IMR-90 (cell line): ENCODE measurements around the gene RASGRF2. TPM values are rescaled to one million over a fixed set of nuclear protein-coding genes. Genes with fewer than 3 reads are reported as not detected.

Experiments used
- ATAC-seq: fragments of 200-7000 bp; cut with Tn5 transposase; 2 replicates; pipeline ENCODE4 v1.9.1; 2020; ENCODE audit warnings: low read depth, mild to moderate bottlenecking, moderate library complexity
- BruUV-seq: library from RNA; stranded (reverse); fragments of 400-500 nt; replicated peaks from 2 replicates; lab custom pipeline; 2021; lab: Mats Ljungman, UMichigan
- CTCF ChIA-PET: fragments of 300-600 bp; formaldehyde crosslinking; extraction: SDS; loops from one replicate; lab custom pipeline; 2021; ENCODE audit warnings: antibody characterized with exemption; lab: Yijun Ruan, JAX
- POLR2A ChIA-PET: fragments of 300-600 bp; sonication (Branson Sonifier 250); formaldehyde crosslinking; loops from one replicate; lab custom pipeline; 2022; ENCODE audit warnings: antibody characterized with exemption; ENCODE audit not compliant: unreplicated experiment; lab: Charles Lee
- DNase-seq: peaks from one replicate; pipeline ENCODE4 v3.0.0; 2013
- H2AFZ ChIP-seq: replicated peaks from 2 replicates; pipeline ENCODE3; 2013; ENCODE audit warnings: low read length, mild to moderate bottlenecking; ENCODE audit not compliant: poor library complexity
- H2AK5ac ChIP-seq: 2 replicates; pipeline ENCODE4 v1.6.1; 2013; ENCODE audit warnings: low read depth, low read length, inconsistent platforms
- H2AK9ac ChIP-seq: replicated peaks from 2 replicates; pipeline ENCODE3; 2013; ENCODE audit warnings: mild to moderate bottlenecking, low read depth, low read length, moderate library complexity; ENCODE audit not compliant: poor library complexity
- H2BK120ac ChIP-seq: 2 replicates; pipeline ENCODE4 v1.6.1; 2013; ENCODE audit warnings: low read depth, low read length, inconsistent platforms
- H2BK15ac ChIP-seq: 3 replicates; pipeline ENCODE4 v1.6.1; 2013; ENCODE audit warnings: low read depth, low read length, inconsistent platforms
- H2BK20ac ChIP-seq: 2 replicates; pipeline ENCODE4 v1.6.1; 2013; ENCODE audit warnings: low read depth, mild to moderate bottlenecking, inconsistent platforms, low read length, moderate library complexity
- H2BK5ac ChIP-seq: 2 replicates; pipeline ENCODE4 v1.6.1; 2013; ENCODE audit warnings: mild to moderate bottlenecking, low read depth, low read length, inconsistent platforms; ENCODE audit not compliant: poor library complexity, severe bottlenecking
- H3K14ac ChIP-seq: replicated peaks from 2 replicates; pipeline ENCODE4 v1.6.1; 2013; ENCODE audit warnings: low read depth, low read length, inconsistent platforms
- H3K18ac ChIP-seq: 2 replicates; pipeline ENCODE4 v1.6.1; 2013; ENCODE audit warnings: low read depth, low read length, control low read depth
- H3K23ac ChIP-seq: 2 replicates; pipeline ENCODE4 v1.6.1; 2013; ENCODE audit warnings: low read depth, low read length, inconsistent platforms
- H3K27ac ChIP-seq: 2 replicates; pipeline ENCODE4 v1.5.1; 2013; ENCODE audit warnings: mild to moderate bottlenecking, control low read depth, low read length; ENCODE audit not compliant: insufficient read depth
- H3K27me3 ChIP-seq: 2 replicates; pipeline ENCODE4 v1.6.1; 2013; ENCODE audit warnings: low read length; ENCODE audit not compliant: control insufficient read depth, insufficient read depth
- H3K36me3 ChIP-seq: 2 replicates; pipeline ENCODE4 v1.6.1; 2013; ENCODE audit warnings: low read length, mixed read lengths; ENCODE audit not compliant: control insufficient read depth, insufficient read depth
- H3K4ac ChIP-seq: 2 replicates; pipeline ENCODE4 v1.6.1; 2013; ENCODE audit warnings: low read depth, low read length, inconsistent platforms
- H3K4me1 ChIP-seq: 2 replicates; pipeline ENCODE4 v1.6.1; 2013; ENCODE audit warnings: low read length, mixed read lengths; ENCODE audit not compliant: control insufficient read depth, insufficient read depth
- H3K4me2 ChIP-seq: 2 replicates; pipeline ENCODE4 v1.6.1; 2013; ENCODE audit warnings: low read depth, mild to moderate bottlenecking, control low read depth, low read length, moderate library complexity
- H3K4me3 ChIP-seq: 2 replicates; pipeline ENCODE4 v1.5.1; 2013; ENCODE audit warnings: low read depth, mild to moderate bottlenecking, control low read depth, low read length, moderate library complexity; ENCODE audit not compliant: insufficient read depth
- H3K56ac ChIP-seq: 2 replicates; pipeline ENCODE4 v1.6.1; 2013; ENCODE audit warnings: low read length, inconsistent platforms; ENCODE audit not compliant: insufficient read depth; ENCODE audit errors: extremely low read depth
- H3K79me1 ChIP-seq, 2 experiments: 2 replicates each; pipeline ENCODE4 v1.6.1; 2013; ENCODE audit warnings: low read length in 2 of 2, inconsistent platforms in 1 of 2, low read depth in 1 of 2
- H3K9ac ChIP-seq: 2 replicates; pipeline ENCODE4 v1.6.1; 2013; ENCODE audit warnings: low read depth, low read length, control low read depth
- H3K9me1 ChIP-seq: 2 replicates; pipeline ENCODE4 v1.6.1; 2013; ENCODE audit warnings: low read length, inconsistent platforms; ENCODE audit not compliant: insufficient read depth
- H3K9me3 ChIP-seq: 2 replicates; pipeline ENCODE4 v1.6.1; 2013; ENCODE audit warnings: low read length; ENCODE audit not compliant: control insufficient read depth, insufficient read depth
- H4K20me1 ChIP-seq: 2 replicates; pipeline ENCODE4 v1.6.1; 2013; ENCODE audit warnings: low read length, inconsistent platforms; ENCODE audit not compliant: insufficient read depth
- H4K5ac ChIP-seq: 2 replicates; pipeline ENCODE4 v1.6.1; 2013; ENCODE audit warnings: mild to moderate bottlenecking, low read depth, low read length, control low read depth
- H4K8ac ChIP-seq, 2 experiments: 2 replicates each; pipeline ENCODE4 v1.6.1; 2013; ENCODE audit warnings: low read depth in 2 of 2, low read length in 2 of 2, control low read depth in 1 of 2, inconsistent platforms in 1 of 2
- H4K91ac ChIP-seq: 2 replicates; pipeline ENCODE4 v1.6.1; 2013; ENCODE audit warnings: low read depth, low read length, inconsistent platforms; ENCODE audit not compliant: insufficient read depth
- BHLHE40 ChIP-seq: fragments of 150-350 bp; IDR thresholded peaks from 2 replicates; pipeline ENCODE4 v1.6.1; 2016; ENCODE audit warnings: mild to moderate bottlenecking, low read depth, low read length
- CTCF ChIP-seq: conservative IDR thresholded peaks from 2 replicates; pipeline ENCODE4 v1.5.1; 2012; ENCODE audit warnings: mild to moderate bottlenecking, low read depth, low read length, improper control_type of control experiment
- ELK1 ChIP-seq: fragments of 150-350 bp; IDR thresholded peaks from 2 replicates; pipeline ENCODE4 v1.6.1; 2016; ENCODE audit warnings: low read depth, mild to moderate bottlenecking, low read length, moderate library complexity, borderline replicate concordance
- FOS ChIP-seq: fragments of 150-350 bp; IDR thresholded peaks from 2 replicates; pipeline ENCODE4 v1.6.1; 2016; ENCODE audit warnings: low read depth, low read length
- MAFK ChIP-seq: IDR thresholded peaks from 2 replicates; pipeline ENCODE4 v1.6.1; 2012; ENCODE audit warnings: low read depth, low read length, improper control_type of control experiment
- MAZ ChIP-seq: IDR thresholded peaks from 2 replicates; pipeline ENCODE4 v1.6.1; 2012; ENCODE audit warnings: low read depth, mild to moderate bottlenecking, low read length, improper control_type of control experiment, moderate library complexity, borderline replicate concordance
- POLR2A ChIP-seq: IDR thresholded peaks from 2 replicates; pipeline ENCODE4 v1.6.1; 2012; ENCODE audit warnings: mild to moderate bottlenecking, low read depth, low read length
- SMC3 ChIP-seq: fragments of 150-350 bp; IDR thresholded peaks from 2 replicates; pipeline ENCODE4 v1.6.1; 2016; ENCODE audit warnings: low read depth, mild to moderate bottlenecking, antibody characterized with exemption, low read length, moderate library complexity
- WGBS, 2 experiments: methylation state at CpG; one replicate each; pipeline versions ENCODE4 v1.1.5 to v1.1.7; 2013; ENCODE audit warnings: missing lambda C conversion rate in 2 of 2; ENCODE audit not compliant: insufficient read length in 1 of 2; ENCODE audit errors: extremely low coverage in 2 of 2; 5-methylcytosine and 5-hydroxymethylcytosine counted together
- dilution Hi-C: fragments of 300-500 bp; cut with HindIII; formaldehyde crosslinking; loops from one replicate; pipeline ENCODE4 v1.14.3; 2018; ENCODE audit warnings: low sequenced_read_pairs; ENCODE audit not compliant: unreplicated experiment
- in situ Hi-C: fragments of 300-500 bp; cut with MboI; formaldehyde crosslinking; loops from 3 replicates; pipeline ENCODE4 v1.14.3; 2019; ENCODE audit warnings: low sequenced_read_pairs, inconsistent platforms, mixed read lengths
- intact Hi-C: fragments of 100-400 bp; cut with micrococcal nuclease; formaldehyde crosslinking; loops from 2 replicates; pipeline ENCODE4 v1.10.0; 2022
- polyA plus RNA-seq, 3 experiments: library from polyadenylated mRNA; depleted of rRNA; stranded (reverse); fragments of >200 nt; gene quantifications; 2 replicates each; pipeline ENCODE4 v1.2.3, GENCODE V29; 2012; ENCODE audit warnings: low replicate concordance in 1 of 3
- total RNA-seq: library from RNA; depleted of rRNA; stranded (reverse); fragments of >200 nt; gene quantifications from 2 replicates; pipeline ENCODE4 v1.2.3, GENCODE V29; 2012

The RASGRF2 gene
- total and polyA plus RNA-seq, 2 of the 4 experiments (the other 2 are of a cell fraction) = 2.9 to 5.0 TPM

DNA sequence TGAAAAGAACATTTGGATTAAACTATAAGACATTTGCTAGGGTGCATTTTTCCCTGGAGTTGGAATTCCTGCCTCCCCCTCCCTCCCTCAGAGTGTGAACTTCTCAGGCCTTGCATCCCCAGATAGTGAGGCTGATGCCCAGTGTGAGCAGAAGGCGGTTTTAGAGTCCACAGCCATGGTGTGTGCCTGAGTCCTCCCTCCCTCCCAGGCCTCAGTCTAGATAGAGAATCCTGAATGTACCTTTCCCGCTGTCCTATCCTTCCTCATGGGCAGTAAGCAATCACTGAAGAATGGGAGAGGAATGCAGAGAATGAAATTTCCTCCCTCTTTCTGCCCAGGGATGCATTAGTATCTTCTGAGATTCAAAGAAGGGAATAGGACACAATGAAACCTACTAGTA lies 108.5 kb downstream of the RASGRF2 start:
- H2BK120ac ChIP-seq = no peak overlapping the region
- peaks cover 16% of the 10 kb centered on the region for H3K9me1 ChIP-seq
- POLR2A ChIA-PET = no interaction called here
- H3K9me3 ChIP-seq = 0 out of 2 replicates have a peak, but pooled peaks cover 3% of the 10 kb centered on the region
- H4K8ac ChIP-seq = no peak overlapping the region
- H3K4me2 ChIP-seq = no peak overlapping the region
- H3K4ac ChIP-seq = no peak overlapping the region
- no peaks in the 10 kb centered on the region for H3K27me3 ChIP-seq
- H3K4me1 ChIP-seq = peaks cover 5% of the 10 kb centered on the region
- H4K91ac ChIP-seq = no peak overlapping the region
- H3K23ac ChIP-seq = no peak overlapping the region
- no peak overlapping the region for H2BK5ac ChIP-seq
- dilution Hi-C loops = no loop called here
- in situ Hi-C loops = no loop called here
- H3K9ac ChIP-seq = no peak overlapping the region
- H3K14ac ChIP-seq = peak overlapping the region; percentile 43; the same call in 1 of the 2 replicates
- H3K18ac ChIP-seq = no peak overlapping the region
- no peaks in the 10 kb centered on the region; the same call in 1 of the 2 replicates for H4K20me1 ChIP-seq
- BruUV-seq = no TSS peak
- H2BK15ac ChIP-seq = no peak overlapping the region
- no peak overlapping the region for H2BK20ac ChIP-seq
- H3K27ac ChIP-seq = no peak overlapping the region
- no CpG with 5 or more reads among the region's 2 CpGs for WGBS, 2 experiments
- CTCF ChIA-PET = no interaction called here
- peaks cover 2% of the 10 kb centered on the region for H3K36me3 ChIP-seq
- peaks cover 7 to 65% of the 10 kb centered on the region in 2 experiments; a peak in 2 of 4 replicates for H3K79me1 ChIP-seq
- no peak overlapping the region for H2AFZ ChIP-seq
- ATAC-seq = peak; percentile 25; the same call in 1 of the 2 replicates
- H2AK5ac ChIP-seq = no peak overlapping the region
- H3K56ac ChIP-seq = no peak overlapping the region
- H4K5ac ChIP-seq = no peak overlapping the region
- no peak overlapping the region for H3K4me3 ChIP-seq
- H2AK9ac ChIP-seq = no peak overlapping the region
- intact Hi-C loops = loop anchor here (5.0 kb wide), 1 partner anchor 106 kb away; the partner anchor contains the start of gene RASGRF2
- TF ChIP-seq POLR2A (no peak), SMC3 (no peak), CTCF (no peak), FOS (no peak), MAZ (no peak), ELK1 (no peak), MAFK (no peak), BHLHE40 (no peak)
- no peak for DNase-seq
